ENCODE measurements around the gene SYNGR1. TPM values are rescaled to one million over a fixed set of nuclear protein-coding genes. Genes with fewer than 3 reads are reported as not detected.

Gene SYNGR1
- total RNA-seq, 2 experiments from 2014 or later, result 4.2 to 16.0 TPM

DNA sequence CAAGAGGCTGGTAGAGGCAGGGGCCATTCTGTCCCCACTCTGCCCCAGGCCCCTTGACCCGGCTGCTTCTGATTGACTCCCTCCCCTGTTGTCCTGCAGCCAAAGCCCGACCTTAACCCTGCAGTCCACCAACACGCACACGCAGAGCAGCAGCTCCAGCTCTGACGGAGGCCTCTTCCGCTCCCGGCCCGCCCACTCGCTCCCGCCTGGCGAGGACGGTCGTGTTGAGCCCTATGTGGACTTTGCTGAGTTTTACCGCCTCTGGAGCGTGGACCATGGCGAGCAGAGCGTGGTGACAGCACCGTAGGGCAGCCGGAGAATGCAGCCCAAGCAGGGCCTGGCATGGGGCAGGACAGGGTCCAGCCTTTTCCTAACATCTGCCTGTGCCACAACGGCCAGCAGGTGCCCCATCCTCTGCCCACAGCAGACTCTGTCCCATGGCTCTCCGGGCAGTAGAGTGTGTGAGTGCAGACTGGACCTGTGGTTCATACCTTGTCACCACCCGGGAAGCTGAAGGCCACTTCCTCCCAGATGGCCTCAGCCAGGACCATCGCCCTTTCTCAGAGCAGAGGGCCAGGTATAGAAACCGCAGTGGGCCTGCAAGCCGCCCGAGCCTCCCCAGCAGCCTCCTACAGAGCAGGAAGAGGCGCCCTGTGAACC lies 80.3 kb downstream of the SYNGR1 start:
- H3K27me3 Mint-ChIP-seq, result no peaks in the 10 kb centered on the region
- DNase-seq (no peak), ATAC-seq (no peak)
- no peaks in the 10 kb centered on the region for H3K4me1 Mint-ChIP-seq
- CTCF ChIA-PET, result no interaction called here
- no peak overlapping the region for H3K27ac Mint-ChIP-seq
- H3K9me3 Mint-ChIP-seq (ENCODE audit: low read depth), result no peaks in the 10 kb centered on the region
- no peak overlapping the region for H3K4me3 Mint-ChIP-seq
- peaks cover 15% of the 10 kb centered on the region for H3K36me3 Mint-ChIP-seq

DNA sequence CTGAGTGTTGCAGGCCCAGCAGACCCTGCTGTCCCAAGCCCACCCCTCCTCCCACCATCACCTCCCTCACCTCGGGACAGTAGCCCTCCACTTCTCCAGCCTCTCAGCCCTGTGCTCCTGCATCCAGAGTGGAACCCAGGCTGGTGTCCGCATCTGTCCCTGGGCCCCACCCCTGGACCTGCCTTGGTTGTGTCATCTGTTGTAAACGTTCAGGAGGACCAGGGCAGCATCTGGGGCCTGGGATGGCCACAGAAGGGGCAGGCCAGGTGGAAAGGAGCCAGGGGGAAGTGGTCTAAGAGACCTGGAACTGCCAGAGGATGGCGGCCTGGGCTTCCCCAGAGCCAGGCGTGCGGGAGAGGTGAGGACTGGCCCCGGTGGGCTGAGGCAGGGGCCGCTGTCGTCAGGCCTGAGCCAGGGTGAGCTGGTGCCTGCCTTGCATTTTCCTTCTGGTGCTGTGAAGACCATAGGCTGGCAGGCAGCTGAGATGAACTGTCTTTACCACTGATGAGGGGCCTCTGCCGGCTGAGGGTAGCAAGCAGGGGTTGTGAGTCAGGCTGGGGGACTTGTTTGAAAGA lies 80.9 kb downstream of the SYNGR1 start:
- Mint-ChIP-seq H3K4me3 (no peak overlapping the region), H3K4me1 (no peaks in the 10 kb centered on the region), H3K9me3 (ENCODE audit: low read depth) (no peaks in the 10 kb centered on the region), H3K36me3 (peaks cover 15% of the 10 kb centered on the region), H3K27ac (no peak overlapping the region), H3K27me3 (no peaks in the 10 kb centered on the region)
- DNase-seq (no peak), ATAC-seq (no peak)
- CTCF ChIA-PET, result no interaction called here

DNA sequence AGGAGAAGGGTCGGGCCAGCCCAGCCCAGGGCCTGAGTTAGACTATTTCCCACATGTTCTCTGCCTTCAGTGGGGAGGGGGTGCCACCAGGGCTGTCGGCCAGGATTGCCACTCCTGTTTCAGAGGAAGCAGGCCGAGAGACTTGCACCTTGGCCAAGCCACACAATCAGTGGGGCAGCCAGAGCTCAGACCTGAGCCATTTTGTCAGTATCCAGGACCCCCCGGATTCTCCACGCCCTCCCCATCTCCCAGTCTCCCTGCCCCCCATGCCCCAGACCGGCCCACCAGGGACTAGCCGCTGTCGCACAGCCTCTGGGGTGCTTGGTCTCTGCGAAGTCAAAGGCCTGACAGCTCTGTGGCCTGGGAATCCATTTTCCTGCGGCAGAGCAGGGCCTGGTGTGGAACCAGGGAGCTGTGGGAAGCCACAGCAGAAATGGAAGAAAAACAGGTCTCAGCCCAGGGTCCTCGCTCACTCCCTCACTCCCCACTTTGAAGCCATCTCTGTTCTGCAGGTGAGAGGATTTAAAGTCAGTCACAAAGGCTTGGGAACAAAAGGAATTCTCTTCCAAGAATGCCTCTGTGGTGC lies 81.5 kb downstream of the SYNGR1 start:
- H3K27me3 Mint-ChIP-seq, result no peaks in the 10 kb centered on the region
- CTCF ChIA-PET, result no interaction called here
- ATAC-seq, result no peak
- H3K4me3 Mint-ChIP-seq, result no peak overlapping the region
- no peaks in the 10 kb centered on the region for H3K9me3 Mint-ChIP-seq (ENCODE audit: low read depth)
- no peak overlapping the region for H3K27ac Mint-ChIP-seq
- peaks cover 14% of the 10 kb centered on the region for H3K36me3 Mint-ChIP-seq
- no peaks in the 10 kb centered on the region for H3K4me1 Mint-ChIP-seq
- no peak for DNase-seq

DNA sequence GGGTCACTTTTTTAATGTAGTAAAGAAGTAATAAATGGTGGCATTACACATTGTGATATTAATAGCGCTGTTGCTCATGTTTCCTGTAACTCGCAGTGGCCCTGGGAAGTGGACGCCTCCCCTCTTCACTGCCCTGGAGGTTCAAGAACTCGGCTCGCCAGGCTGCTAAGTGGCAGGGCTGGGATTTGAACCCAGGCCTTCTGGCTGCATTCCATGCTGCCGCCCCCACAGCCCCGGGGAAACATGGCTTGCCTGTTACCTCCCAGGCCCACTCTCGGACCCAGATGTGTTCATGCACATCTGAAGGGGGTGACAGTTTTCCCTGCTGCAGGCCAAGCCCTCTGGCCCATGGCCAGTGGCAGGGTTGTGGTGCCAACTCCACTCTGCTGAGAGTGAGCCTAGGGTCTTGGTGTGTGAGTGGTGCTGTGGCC lies 82.0 kb downstream of the SYNGR1 start:
- H3K27me3 Mint-ChIP-seq, result no peaks in the 10 kb centered on the region
- peaks cover 10% of the 10 kb centered on the region for H3K36me3 Mint-ChIP-seq
- CTCF ChIA-PET, result no interaction called here
- DNase-seq, result no peak
- H3K27ac Mint-ChIP-seq, result peak overlapping the region; percentile 15
- ATAC-seq, result no peak
- H3K4me1 Mint-ChIP-seq, result no peaks in the 10 kb centered on the region
- H3K9me3 Mint-ChIP-seq (ENCODE audit: low read depth), result no peaks in the 10 kb centered on the region
- no peak overlapping the region for H3K4me3 Mint-ChIP-seq

DNA sequence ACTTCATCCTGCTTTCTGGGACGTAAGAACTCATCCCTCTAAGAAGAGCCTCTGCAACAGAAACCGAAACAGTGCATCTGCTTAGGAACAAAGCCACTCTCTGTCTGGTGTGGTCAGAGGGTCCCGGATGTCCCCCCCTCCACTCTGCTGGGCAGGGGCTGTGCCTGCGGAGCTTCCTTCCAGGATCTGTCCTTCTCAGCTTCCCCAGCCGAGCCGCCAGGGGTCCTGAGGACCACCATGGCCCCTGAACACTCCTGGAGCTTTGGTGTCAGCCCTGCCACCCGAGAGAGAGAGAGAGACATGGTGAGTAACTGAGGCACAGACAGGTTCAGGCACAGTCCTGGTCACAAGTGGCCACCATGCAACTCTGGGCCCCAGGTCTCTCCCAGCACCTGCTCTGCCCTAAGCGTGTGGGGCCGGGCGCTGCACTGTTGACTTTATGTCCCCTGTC lies 82.6 kb downstream of the SYNGR1 start:
- no peak for ATAC-seq
- Mint-ChIP-seq H3K27ac (peak overlapping the region; percentile 15), H3K9me3 (ENCODE audit: low read depth) (no peaks in the 10 kb centered on the region), H3K4me3 (no peak overlapping the region), H3K4me1 (peaks cover 4% of the 10 kb centered on the region), H3K27me3 (no peaks in the 10 kb centered on the region), H3K36me3 (peaks cover 7% of the 10 kb centered on the region)
- CTCF ChIA-PET, result no interaction called here
- DNase-seq, result no peak

DNA sequence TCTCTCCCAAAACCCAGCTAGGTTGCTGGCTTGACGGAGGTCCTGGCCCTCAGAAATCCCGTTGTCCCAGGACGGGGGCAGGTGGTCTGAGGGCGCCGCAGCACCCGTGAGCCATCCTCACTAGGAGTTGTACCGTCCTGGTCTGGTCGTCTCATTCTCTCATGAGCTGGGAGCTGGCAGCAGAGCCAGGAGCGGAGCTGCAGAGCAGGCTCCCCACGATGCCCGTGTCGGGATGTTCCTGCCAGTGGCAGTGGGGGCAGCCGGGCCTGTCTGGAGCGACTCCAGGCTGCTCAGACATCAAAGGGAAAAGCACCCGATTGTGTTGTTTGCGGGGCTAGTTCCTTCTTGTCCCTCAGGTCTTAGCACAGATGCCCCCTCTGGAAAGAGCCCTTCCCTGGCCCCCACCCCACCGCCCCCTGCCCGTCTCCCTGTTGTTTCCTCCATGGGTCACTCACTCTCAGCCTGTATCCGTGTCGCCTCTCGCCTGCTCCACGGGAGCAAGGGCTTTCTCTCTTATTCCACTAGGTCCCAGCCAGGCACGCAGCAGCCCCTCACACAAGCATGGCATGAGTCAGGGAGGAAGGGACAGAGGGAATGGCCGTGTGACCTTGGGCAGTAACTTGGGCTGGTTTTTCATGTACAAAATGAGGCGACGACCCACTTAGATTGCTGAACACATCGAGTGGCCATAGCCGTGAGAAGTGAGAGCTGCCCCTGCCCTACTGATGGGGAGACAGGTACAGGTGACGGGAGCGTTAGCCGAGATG lies 83.9 kb downstream of the SYNGR1 start:
- H3K9me3 Mint-ChIP-seq (ENCODE audit: low read depth), result no peaks in the 10 kb centered on the region
- H3K4me3 Mint-ChIP-seq, result no peak overlapping the region
- H3K36me3 Mint-ChIP-seq, result no peaks in the 10 kb centered on the region
- H3K27me3 Mint-ChIP-seq, result peaks cover 4% of the 10 kb centered on the region
- H3K27ac Mint-ChIP-seq, result no peak overlapping the region
- DNase-seq (no peak), ATAC-seq (no peak)
- CTCF ChIA-PET, result no interaction called here
- peaks cover 10% of the 10 kb centered on the region for H3K4me1 Mint-ChIP-seq

GRCh38 chr22:39434243-39434653 lies 84.5 kb downstream of the SYNGR1 start:
- CTCF ChIA-PET, result interaction anchor here (0.6 kb wide), 1 partner anchor 69 kb away, joined by 3 read pairs; a partner anchor contains a TSS
- no peak overlapping the region for H3K4me3 Mint-ChIP-seq
- H3K27me3 Mint-ChIP-seq, result peaks cover 9% of the 10 kb centered on the region
- no peak for DNase-seq
- peaks cover 13% of the 10 kb centered on the region for H3K4me1 Mint-ChIP-seq
- no peak overlapping the region for H3K27ac Mint-ChIP-seq
- H3K36me3 Mint-ChIP-seq, result no peaks in the 10 kb centered on the region
- no peak for ATAC-seq
- H3K9me3 Mint-ChIP-seq (ENCODE audit: low read depth), result no peaks in the 10 kb centered on the region

DNA sequence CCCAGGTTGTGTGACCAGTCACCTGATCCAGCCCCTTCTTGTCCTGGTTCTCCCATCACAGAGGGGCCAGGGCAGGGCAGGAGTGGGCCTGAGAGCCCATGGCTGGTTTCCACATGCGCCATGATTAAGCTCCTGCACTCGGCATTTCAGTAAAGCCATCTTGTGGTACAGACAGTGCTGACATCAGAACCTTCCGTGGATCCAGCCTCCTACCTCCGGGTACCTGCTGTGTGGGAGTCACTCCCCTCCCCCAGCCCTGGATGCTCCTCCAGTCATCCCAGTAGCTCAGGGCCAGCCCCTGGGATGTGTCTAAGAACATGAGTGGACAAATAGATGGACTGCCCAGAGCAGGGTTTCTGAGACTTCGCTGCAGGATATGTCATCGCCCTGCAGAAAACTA lies 84.9 kb downstream of the SYNGR1 start:
- no peaks in the 10 kb centered on the region for H3K36me3 Mint-ChIP-seq
- H3K4me1 Mint-ChIP-seq, result peaks cover 15% of the 10 kb centered on the region
- no peak for ATAC-seq
- H3K27ac Mint-ChIP-seq, result no peak overlapping the region
- DNase-seq, result no peak
- H3K9me3 Mint-ChIP-seq (ENCODE audit: low read depth), result no peaks in the 10 kb centered on the region
- peaks cover 12% of the 10 kb centered on the region for H3K27me3 Mint-ChIP-seq
- H3K4me3 Mint-ChIP-seq, result no peak overlapping the region
- CTCF ChIA-PET, result interaction anchor here (0.6 to 1.2 kb wide), 4 partner anchors 10 to 69 kb away, joined by 3 to 4 read pairs (median 3); a partner anchor contains a TSS

Other genes with a start within 250 kb of the SYNGR1 start
- 10 to 100 TPM; 12.7 to 13.5 TPM for gene CBX7, start 197.3 kb upstream of the SYNGR1 start, total RNA-seq
- under 1 TPM in 1 of 2 experiments, not detected in 1; 0.35 TPM for gene PDGFB, start 105.0 kb upstream of the SYNGR1 start, total RNA-seq
- 1,000 to 10,000 TPM; 1,571 to 1,769 TPM for gene RPL3, start 30.4 kb upstream of the SYNGR1 start, total RNA-seq
- 10 to 100 TPM; 27.7 to 35.2 TPM for gene TAB1, start 49.8 kb downstream of the SYNGR1 start, total RNA-seq
- gene MGAT3, start 107.0 kb downstream of the SYNGR1 start, total RNA-seq, result 1 to 10 TPM in 1 of 2 experiments, under 1 TPM in 1; 0.96 to 3.6 TPM
- gene MIEF1, start 152.3 kb downstream of the SYNGR1 start, total RNA-seq, result 10 to 100 TPM; 40.6 to 45.7 TPM
- 100 to 1,000 TPM; 365 to 501 TPM for gene ATF4, start 170.6 kb downstream of the SYNGR1 start, total RNA-seq
- gene RPS19BP1, start 182.8 kb downstream of the SYNGR1 start, total RNA-seq, result 10 to 100 TPM; 64.8 to 81.6 TPM
- 1 to 10 TPM in 1 of 2 experiments, under 1 TPM in 1; 0.30 to 1.8 TPM for gene CACNA1I, start 220.8 kb downstream of the SYNGR1 start, total RNA-seq